ENCODE data around the gene AIMP2.

GRCh38 chr7:6031567-6031966 is 22.5 kb downstream of the AIMP2 start:
- TF ChIP-seq, protein P1, sequence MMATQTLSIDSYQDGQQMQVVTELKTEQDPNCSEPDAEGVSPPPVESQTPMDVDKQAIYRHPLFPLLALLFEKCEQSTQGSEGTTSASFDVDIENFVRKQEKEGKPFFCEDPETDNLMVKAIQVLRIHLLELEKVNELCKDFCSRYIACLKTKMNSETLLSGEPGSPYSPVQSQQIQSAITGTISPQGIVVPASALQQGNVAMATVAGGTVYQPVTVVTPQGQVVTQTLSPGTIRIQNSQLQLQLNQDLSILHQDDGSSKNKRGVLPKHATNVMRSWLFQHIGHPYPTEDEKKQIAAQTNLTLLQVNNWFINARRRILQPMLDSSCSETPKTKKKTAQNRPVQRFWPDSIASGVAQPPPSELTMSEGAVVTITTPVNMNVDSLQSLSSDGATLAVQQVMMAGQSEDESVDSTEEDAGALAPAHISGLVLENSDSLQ (IDR thresholded peaks at IDR 0.05) = no peak
- TF ChIP-seq FOXA1 (IDR thresholded peaks at IDR 0.05) = no peak
- TF ChIP-seq ZNF384 (IDR thresholded peaks at IDR 0.05) = no peak
- no peak for TF ChIP-seq BHLHE40 (IDR thresholded peaks at IDR 0.05; ENCODE audit: borderline replicate concordance)
- TF ChIP-seq FOXK2 (IDR thresholded peaks at IDR 0.05) = no peak
- TF ChIP-seq FOXM1 (IDR thresholded peaks at IDR 0.05; ENCODE audit: borderline replicate concordance) = no peak
- no peak for TF ChIP-seq LEF1 (IDR thresholded peaks at IDR 0.05; ENCODE audit: borderline replicate concordance)

All from HEK293T (cell line).